VCaP (cell line): ENCODE data around the gene MAPT.
A peak's percentile ranks its signal among the peaks of the same experiment; 100 is the strongest.

ENCODE experiments used
- H3K27ac ChIP-seq: fragments of 450-650 bp; 2 replicates; pipeline ENCODE4 v1.5.1; 2017
- TF ChIP-seq, protein P1 (sequence below): fragments of 450-650 bp; conservative IDR thresholded peaks from 2 replicates; pipeline ENCODE4 v1.5.1; 2017; ENCODE audit warnings: mild to moderate bottlenecking, moderate library complexity

Gene MAPT

DNA sequence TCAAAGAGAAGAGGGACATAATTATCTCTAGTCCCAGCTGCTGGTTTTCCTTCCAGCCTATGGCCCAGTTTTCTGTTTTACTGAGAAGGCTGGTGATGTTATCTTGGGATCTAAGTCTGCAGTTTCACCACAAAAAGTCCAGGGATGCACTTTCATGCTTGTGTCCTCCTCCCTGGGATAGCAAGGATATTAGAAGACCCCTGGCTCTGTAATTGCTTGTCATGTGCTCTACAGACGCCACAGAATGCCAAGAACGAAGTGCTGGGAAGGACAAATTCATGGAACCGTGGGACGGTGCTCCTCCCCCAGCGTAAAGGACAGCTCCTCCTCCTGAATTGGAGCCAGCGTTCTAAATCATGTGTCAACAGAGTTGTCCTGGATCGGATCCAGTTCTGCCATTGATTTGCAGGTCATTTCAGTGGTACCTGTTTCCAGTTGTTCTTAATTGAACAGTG, 8.6 kb downstream of the MAPT start:
- H3K27ac ChIP-seq: peak overlapping the region; percentile 68
- TF ChIP-seq, protein P1, sequence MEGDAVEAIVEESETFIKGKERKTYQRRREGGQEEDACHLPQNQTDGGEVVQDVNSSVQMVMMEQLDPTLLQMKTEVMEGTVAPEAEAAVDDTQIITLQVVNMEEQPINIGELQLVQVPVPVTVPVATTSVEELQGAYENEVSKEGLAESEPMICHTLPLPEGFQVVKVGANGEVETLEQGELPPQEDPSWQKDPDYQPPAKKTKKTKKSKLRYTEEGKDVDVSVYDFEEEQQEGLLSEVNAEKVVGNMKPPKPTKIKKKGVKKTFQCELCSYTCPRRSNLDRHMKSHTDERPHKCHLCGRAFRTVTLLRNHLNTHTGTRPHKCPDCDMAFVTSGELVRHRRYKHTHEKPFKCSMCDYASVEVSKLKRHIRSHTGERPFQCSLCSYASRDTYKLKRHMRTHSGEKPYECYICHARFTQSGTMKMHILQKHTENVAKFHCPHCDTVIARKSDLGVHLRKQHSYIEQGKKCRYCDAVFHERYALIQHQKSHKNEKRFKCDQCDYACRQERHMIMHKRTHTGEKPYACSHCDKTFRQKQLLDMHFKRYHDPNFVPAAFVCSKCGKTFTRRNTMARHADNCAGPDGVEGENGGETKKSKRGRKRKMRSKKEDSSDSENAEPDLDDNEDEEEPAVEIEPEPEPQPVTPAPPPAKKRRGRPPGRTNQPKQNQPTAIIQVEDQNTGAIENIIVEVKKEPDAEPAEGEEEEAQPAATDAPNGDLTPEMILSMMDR: no peak

DNA sequence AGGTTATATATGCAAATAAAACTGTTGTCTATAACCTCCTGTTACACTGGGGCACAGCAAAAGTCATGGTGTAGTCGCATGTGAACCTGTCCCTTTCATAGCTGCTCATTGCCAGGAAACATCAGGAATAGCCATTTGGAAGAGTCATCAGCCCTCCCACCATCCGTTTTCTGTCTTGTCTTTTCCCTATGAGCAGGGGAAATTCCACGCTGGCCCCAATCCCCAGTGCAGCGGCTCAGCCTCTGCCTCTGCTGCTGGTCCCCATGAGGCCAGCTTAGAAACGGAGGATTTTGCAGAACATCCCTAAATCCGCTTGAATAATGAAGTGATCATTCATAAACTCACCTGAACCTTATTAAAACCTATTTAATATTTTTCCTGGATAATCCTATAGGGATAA, 10.5 kb downstream of the MAPT start:
- H3K27ac ChIP-seq: no peak overlapping the region
- TF ChIP-seq, protein P1: no peak

DNA sequence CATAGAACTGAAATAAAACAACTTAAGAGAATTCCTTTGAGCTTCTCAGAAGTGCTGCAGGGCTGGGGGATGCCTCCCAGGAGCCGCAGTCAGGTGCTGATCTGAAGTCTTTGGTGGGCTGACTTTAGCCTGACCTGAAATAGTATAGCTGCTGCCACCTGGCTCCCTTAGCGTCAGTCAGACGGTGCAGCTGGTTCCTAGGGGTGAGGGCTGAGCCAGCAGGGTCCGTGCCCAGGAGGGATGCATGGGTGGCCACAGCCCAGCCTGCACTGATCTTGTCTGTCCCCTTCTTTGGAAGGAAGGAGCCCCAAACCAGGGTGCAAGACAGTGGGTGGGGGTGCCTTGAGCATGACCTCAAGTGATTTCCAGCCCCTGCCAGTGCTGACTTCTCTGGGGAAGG, 11.5 kb downstream of the MAPT start:
- H3K27ac ChIP-seq: no peak overlapping the region
- TF ChIP-seq, protein P1: no peak

- TF ChIP-seq, protein P1: no peak
- no peak overlapping the region for H3K27ac ChIP-seq
These were observed 11.9 kb downstream of the MAPT start for GRCh38 chr17:45906237-45906636.

DNA sequence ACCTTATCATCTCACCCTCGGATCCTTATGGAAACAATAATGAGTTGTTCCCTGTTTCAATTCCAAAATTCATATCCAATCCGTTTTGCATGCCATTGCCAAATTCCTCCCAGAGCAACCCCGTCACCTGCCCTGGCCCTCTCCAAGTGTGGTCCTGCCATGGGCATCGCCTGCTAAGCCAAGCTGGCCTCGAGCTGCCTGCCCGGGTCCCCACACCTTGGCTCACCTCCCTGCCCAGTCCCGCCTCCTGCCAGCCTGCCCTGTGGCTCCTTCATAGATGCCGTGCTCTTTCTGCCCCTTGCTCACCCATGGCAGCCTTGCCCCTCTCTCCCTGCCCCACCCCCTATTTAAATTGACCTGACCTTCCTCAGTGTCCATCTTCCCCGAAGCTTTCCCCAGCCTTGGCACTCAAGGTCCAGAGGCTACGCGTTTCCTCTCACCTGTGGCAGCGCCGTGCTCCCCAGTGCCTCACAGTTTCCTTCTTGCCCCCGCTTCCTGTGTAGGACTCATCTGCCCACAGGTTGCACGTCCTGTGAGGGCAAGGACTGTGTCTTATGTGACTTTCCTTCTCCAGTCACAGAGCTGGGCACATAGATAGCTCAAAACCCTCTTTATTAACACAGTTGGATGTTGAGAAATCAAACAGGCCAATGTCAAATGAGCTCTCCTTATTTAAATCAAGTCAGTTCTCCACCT, 12.7 kb downstream of the MAPT start:
- H3K27ac ChIP-seq: no peak overlapping the region
- TF ChIP-seq, protein P1: no peak

- no peak overlapping the region for H3K27ac ChIP-seq
- TF ChIP-seq, protein P1: no peak
These were observed 13.5 kb downstream of the MAPT start for GRCh38 chr17:45907750-45908395.

DNA sequence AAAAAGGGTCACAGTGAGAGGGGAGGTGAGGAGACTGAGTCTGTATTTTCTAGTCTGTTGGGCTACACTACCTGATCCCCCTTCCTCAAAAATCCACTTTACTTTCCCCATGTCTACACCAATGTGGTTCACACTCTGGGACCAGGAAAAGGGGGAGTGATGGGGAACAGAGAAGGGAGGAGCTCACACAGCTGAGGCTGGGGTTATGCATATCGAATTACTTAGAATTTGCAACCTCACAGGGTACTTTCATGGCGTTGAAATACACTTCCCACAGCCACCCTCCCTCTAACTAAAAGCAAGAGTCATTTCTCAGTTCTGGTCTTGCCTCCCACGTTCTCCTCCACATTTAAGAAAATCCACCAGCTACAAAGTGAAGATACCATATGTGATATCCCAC, 14.1 kb downstream of the MAPT start:
- H3K27ac ChIP-seq: no peak overlapping the region
- TF ChIP-seq, protein P1: no peak
